K562 (cell line): Measurements from ENCODE around the gene CAPS. TPM values are rescaled to one million over a fixed set of nuclear protein-coding genes. Genes with fewer than 3 reads are reported as not detected.
A peak's percentile ranks its signal among the peaks of the same experiment; 100 is the strongest.

Experiments
- BRF2 ChIP-seq: IDR thresholded peaks from 3 replicates; pipeline ENCODE4 v1.6.1; 2011; ENCODE audit warnings: borderline replicate concordance, mild to moderate bottlenecking; ENCODE audit not compliant: insufficient read length, insufficient read depth
- CBFA2T2 ChIP-seq: fragments of 450-650 bp; conservative IDR thresholded peaks from 2 replicates; pipeline ENCODE4 v1.6.1; 2017; ENCODE audit warnings: mild to moderate bottlenecking
- CBFA2T3 ChIP-seq: fragments of 450-650 bp; IDR thresholded peaks from 2 replicates; pipeline ENCODE4 v1.6.1; 2017
- CXXC5 ChIP-seq: fragments of 250-450 bp; sonication (Bioruptor Pico); IDR thresholded peaks from 2 replicates; pipeline ENCODE4 v1.8.0; 2022; ENCODE audit warnings: inconsistent platforms, mild to moderate bottlenecking, moderate library complexity
- MED1 ChIP-seq: sonication (generic); formaldehyde crosslinking; IDR thresholded peaks from 2 replicates; pipeline ENCODE4 v1.8.1; 2023; ENCODE audit warnings: missing genetic modification reagents, borderline replicate concordance
- MIER1 ChIP-seq: fragments of 450-650 bp; IDR thresholded peaks from 2 replicates; pipeline ENCODE4 v1.6.1; 2016; ENCODE audit warnings: antibody characterized with exemption, mild to moderate bottlenecking, low read depth
- NFIC ChIP-seq: fragments of 450-650 bp; IDR thresholded peaks from 2 replicates; pipeline ENCODE4 v1.6.1; 2017; ENCODE audit warnings: mild to moderate bottlenecking, inconsistent platforms
- WHSC1 ChIP-seq: IDR thresholded peaks from one replicate; pipeline ENCODE4 v1.6.1; 2012; ENCODE audit warnings: low read length, control low read depth, inconsistent platforms
- YBX1 ChIP-seq: fragments of 450-650 bp; IDR thresholded peaks from 2 replicates; pipeline ENCODE4 v1.7.1; 2016; ENCODE audit warnings: mild to moderate bottlenecking
- ZBTB8A ChIP-seq: fragments of 450-650 bp; IDR thresholded peaks from 2 replicates; pipeline ENCODE4 v1.6.1; 2018; ENCODE audit warnings: mild to moderate bottlenecking, moderate library complexity; ENCODE audit not compliant: partially characterized antibody
- ZKSCAN8 ChIP-seq: fragments of 200-800 bp; sonication (Bioruptor generic); IDR thresholded peaks from 2 replicates; pipeline ENCODE4 v1.6.1; 2016; ENCODE audit warnings: missing genetic modification characterization, missing compliant biosample characterization
- ZMIZ1 ChIP-seq, 2 experiments: fragments of 150-350 bp in 1 of 2; IDR thresholded peaks; 2 replicates each; pipeline ENCODE4 v1.6.1; 2012 to 2016; ENCODE audit warnings: low read depth in 2 of 2, low read length in 2 of 2, mild to moderate bottlenecking in 1 of 2, moderate library complexity in 1 of 2
- polyA plus RNA-seq, 8 experiments: library from polyadenylated mRNA; depleted of rRNA in 4 of 8; stranded (reverse) in 5 of 8; unstranded in 3 of 8; fragments of >200 nt; fragmentation: Nextera tagmentation in 2 of 8; fragmentation: Illumina TruSeq in 1 of 8; extraction: Ambion mirVana in 2 of 8; extraction: Trizol in 1 of 8; gene quantifications; 2 replicates each; pipeline versions ENCODE4 v1.2.1 to v1.2.3, GENCODE V29; 2011 to 2014; ENCODE audit warnings: inconsistent platforms in 1 of 8, missing spikeins in 1 of 8
- total RNA-seq, 7 experiments: library from RNA; depleted of rRNA in 6 of 7; stranded (reverse); fragments of >200 nt in 6 of 7; fragmentation: Illumina TruSeq in 2 of 7; extraction: Trizol in 2 of 7; gene quantifications; 2 replicates each; pipeline versions ENCODE4 v1.2.1 to v1.2.3, GENCODE V29; 2011 to 2021; ENCODE audit warnings: low replicate concordance in 1 of 7
- TF ChIP-seq, protein P1 (sequence below), 2 experiments: fragments of 450-650 bp; IDR thresholded peaks; 2 replicates each; pipeline ENCODE4 v1.6.1; 2018; ENCODE audit warnings: mild to moderate bottlenecking in 2 of 2, low read depth in 1 of 2; ENCODE audit not compliant: partially characterized antibody in 2 of 2
- TF ChIP-seq, protein P2 (sequence below), 2 experiments: IDR thresholded peaks in 1 of 2; conservative IDR thresholded peaks in 1 of 2; 2 replicates each; pipeline ENCODE4 v1.6.1; 2016; ENCODE audit warnings: low read depth in 2 of 2, mild to moderate bottlenecking in 1 of 2, missing compliant biosample characterization in 1 of 2, missing genetic modification characterization in 1 of 2, moderate library complexity in 1 of 2
- TF ChIP-seq, protein P3 (sequence below): fragments of 250-450 bp; sonication (Bioruptor Pico); IDR thresholded peaks from 2 replicates; pipeline ENCODE4 v1.5.0; 2021

The CAPS gene
- total and polyA plus RNA-seq, 9 of the 15 experiments (the other 6 are each of a cell fraction or from before 2014, with no cell fraction given): 0.15 to 4.0 (median 0.91) TPM

GRCh38 chr19:5953680-5954213, 39.7 kb downstream of the CAPS start (continued):
- TF ChIP-seq, protein P1, sequence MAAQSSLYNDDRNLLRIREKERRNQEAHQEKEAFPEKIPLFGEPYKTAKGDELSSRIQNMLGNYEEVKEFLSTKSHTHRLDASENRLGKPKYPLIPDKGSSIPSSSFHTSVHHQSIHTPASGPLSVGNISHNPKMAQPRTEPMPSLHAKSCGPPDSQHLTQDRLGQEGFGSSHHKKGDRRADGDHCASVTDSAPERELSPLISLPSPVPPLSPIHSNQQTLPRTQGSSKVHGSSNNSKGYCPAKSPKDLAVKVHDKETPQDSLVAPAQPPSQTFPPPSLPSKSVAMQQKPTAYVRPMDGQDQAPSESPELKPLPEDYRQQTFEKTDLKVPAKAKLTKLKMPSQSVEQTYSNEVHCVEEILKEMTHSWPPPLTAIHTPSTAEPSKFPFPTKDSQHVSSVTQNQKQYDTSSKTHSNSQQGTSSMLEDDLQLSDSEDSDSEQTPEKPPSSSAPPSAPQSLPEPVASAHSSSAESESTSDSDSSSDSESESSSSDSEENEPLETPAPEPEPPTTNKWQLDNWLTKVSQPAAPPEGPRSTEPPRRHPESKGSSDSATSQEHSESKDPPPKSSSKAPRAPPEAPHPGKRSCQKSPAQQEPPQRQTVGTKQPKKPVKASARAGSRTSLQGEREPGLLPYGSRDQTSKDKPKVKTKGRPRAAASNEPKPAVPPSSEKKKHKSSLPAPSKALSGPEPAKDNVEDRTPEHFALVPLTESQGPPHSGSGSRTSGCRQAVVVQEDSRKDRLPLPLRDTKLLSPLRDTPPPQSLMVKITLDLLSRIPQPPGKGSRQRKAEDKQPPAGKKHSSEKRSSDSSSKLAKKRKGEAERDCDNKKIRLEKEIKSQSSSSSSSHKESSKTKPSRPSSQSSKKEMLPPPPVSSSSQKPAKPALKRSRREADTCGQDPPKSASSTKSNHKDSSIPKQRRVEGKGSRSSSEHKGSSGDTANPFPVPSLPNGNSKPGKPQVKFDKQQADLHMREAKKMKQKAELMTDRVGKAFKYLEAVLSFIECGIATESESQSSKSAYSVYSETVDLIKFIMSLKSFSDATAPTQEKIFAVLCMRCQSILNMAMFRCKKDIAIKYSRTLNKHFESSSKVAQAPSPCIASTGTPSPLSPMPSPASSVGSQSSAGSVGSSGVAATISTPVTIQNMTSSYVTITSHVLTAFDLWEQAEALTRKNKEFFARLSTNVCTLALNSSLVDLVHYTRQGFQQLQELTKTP (IDR thresholded peaks at IDR 0.05; ENCODE audit: low read depth in 1 of 2, partially characterized antibody in 2 of 2): no peak
- TF ChIP-seq MIER1 (no peak), CBFA2T2 (no peak), CXXC5 (CRISPR knock-in tag) (peak; percentile 37; the same call in 1 of the 2 replicates), WHSC1 (no peak), ZMIZ1 (IDR thresholded peaks at IDR 0.05; ENCODE audit: low read depth in 2 of 2, low read length in 2 of 2) (no peak), BRF2 (no peak), MED1 (CRISPR knock-in tag) (no peak), YBX1 (no peak), ZKSCAN8 (CRISPR knock-in tag) (no peak), NFIC (peak; percentile 20; the same call in 1 of the 2 replicates), ZBTB8A (no peak), CBFA2T3 (no peak)
- TF ChIP-seq, protein P2, sequence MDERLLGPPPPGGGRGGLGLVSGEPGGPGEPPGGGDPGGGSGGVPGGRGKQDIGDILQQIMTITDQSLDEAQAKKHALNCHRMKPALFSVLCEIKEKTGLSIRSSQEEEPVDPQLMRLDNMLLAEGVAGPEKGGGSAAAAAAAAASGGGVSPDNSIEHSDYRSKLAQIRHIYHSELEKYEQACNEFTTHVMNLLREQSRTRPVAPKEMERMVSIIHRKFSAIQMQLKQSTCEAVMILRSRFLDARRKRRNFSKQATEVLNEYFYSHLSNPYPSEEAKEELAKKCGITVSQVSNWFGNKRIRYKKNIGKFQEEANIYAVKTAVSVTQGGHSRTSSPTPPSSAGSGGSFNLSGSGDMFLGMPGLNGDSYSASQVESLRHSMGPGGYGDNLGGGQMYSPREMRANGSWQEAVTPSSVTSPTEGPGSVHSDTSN (CRISPR knock-in tag; IDR thresholded peaks at IDR 0.05; ENCODE audit: low read depth): no peak
- TF ChIP-seq, protein P2 (tag; conservative IDR thresholded peaks at IDR 0.05; ENCODE audit: low read depth): peak; percentile 18; the same call in 1 of the 2 replicates
- TF ChIP-seq, protein P3, sequence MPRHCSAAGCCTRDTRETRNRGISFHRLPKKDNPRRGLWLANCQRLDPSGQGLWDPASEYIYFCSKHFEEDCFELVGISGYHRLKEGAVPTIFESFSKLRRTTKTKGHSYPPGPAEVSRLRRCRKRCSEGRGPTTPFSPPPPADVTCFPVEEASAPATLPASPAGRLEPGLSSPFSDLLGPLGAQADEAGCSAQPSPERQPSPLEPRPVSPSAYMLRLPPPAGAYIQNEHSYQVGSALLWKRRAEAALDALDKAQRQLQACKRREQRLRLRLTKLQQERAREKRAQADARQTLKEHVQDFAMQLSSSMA (CRISPR knock-in tag): no peak
